IPS-18a (cell line): ENCODE data around the gene ELAVL2.

Experiments used
- H3K27ac ChIP-seq: one replicate; pipeline ENCODE4 v1.5.1; 2013; ENCODE audit warnings: low read length
- H3K27me3 ChIP-seq: one replicate; pipeline ENCODE4 v1.6.1; 2013; ENCODE audit warnings: mild to moderate bottlenecking, low read length; ENCODE audit not compliant: control insufficient read depth, insufficient read depth
- H3K36me3 ChIP-seq: one replicate; pipeline ENCODE4 v1.6.1; 2013; ENCODE audit warnings: low read depth, low read length; ENCODE audit not compliant: control insufficient read depth
- H3K4me1 ChIP-seq: one replicate; pipeline ENCODE4 v1.6.1; 2013; ENCODE audit warnings: low read depth, low read length; ENCODE audit not compliant: control insufficient read depth
- H3K4me3 ChIP-seq: one replicate; pipeline ENCODE4 v1.5.1; 2013; ENCODE audit warnings: low read length
- H3K9ac ChIP-seq: one replicate; pipeline ENCODE4 v1.6.1; 2013; ENCODE audit warnings: mild to moderate bottlenecking, low read length, moderate library complexity
- H3K9me3 ChIP-seq: one replicate; pipeline ENCODE4 v1.6.1; 2013; ENCODE audit warnings: low read depth, low read length; ENCODE audit not compliant: control insufficient read depth

Gene ELAVL2

DNA sequence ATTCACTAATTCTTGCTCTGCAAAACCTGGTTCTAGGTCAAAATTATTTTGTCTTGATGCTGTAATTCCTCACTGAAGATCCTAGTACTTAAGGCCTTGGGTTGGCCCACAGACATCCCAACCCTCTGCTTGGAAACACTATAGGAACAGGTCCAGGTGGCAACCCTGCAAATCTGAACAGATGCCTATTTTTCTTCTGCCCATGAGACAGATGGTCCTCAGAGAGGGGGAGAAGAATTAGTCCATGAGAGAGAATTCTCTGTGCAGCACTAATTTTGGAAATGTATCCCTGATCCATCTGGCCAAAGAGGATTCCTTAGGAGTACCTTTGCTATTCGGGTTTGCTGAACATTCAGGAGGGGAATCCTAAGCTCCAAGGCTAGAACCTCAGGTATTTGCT, 156.3 kb downstream of the ELAVL2 start:
- H3K4me1 ChIP-seq = no peaks in the 10 kb centered on the region
- H3K9ac ChIP-seq = no peak overlapping the region
- H3K27ac ChIP-seq = no peak overlapping the region
- no peaks in the 10 kb centered on the region for H3K27me3 ChIP-seq
- peaks cover 27% of the 10 kb centered on the region for H3K36me3 ChIP-seq
- H3K4me3 ChIP-seq = no peak overlapping the region
- H3K9me3 ChIP-seq = no peaks in the 10 kb centered on the region

GRCh38 chr9:23665635-23666034, 160.4 kb downstream of the ELAVL2 start:
- no peaks in the 10 kb centered on the region for H3K4me1 ChIP-seq
- H3K36me3 ChIP-seq = peaks cover 14% of the 10 kb centered on the region

GRCh38 chr9:23665051-23665450, 161.0 kb downstream of the ELAVL2 start:
- Histone ChIP-seq H3K36me3 (peaks cover 14% of the 10 kb centered on the region), H3K9ac (no peak overlapping the region), H3K9me3 (no peaks in the 10 kb centered on the region), H3K4me1 (peaks cover under 1% of the 10 kb centered on the region), H3K27me3 (no peaks in the 10 kb centered on the region), H3K27ac (no peak overlapping the region), H3K4me3 (no peak overlapping the region)

More at GRCh38 chr9:23665635-23666034, 160.4 kb downstream of the ELAVL2 start:
- Histone ChIP-seq H3K9me3 (no peaks in the 10 kb centered on the region), H3K27ac (no peak overlapping the region), H3K4me3 (no peak overlapping the region), H3K27me3 (no peaks in the 10 kb centered on the region), H3K9ac (no peak overlapping the region)

DNA sequence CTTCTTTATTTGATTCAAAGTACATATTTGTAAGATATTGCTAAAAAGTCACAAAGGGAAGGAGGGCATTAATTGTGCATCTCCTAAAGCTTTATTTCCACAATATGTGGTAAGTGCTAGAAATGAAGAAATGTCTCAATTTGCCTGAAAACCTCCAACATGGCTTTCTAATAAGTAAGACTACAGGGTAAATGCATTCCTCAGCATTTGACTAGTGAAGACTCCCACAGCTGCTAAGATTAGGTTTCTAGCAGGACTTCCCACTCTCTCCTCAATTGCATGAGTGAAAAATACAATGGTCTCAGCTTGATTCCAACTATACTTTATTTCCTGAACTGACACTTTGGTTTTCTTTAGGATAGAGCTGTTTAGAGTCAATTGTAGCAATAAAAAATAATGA, 162.1 kb downstream of the ELAVL2 start:
- H3K36me3 ChIP-seq = peaks cover 14% of the 10 kb centered on the region
- peaks cover 11% of the 10 kb centered on the region for H3K4me1 ChIP-seq
- H3K4me3 ChIP-seq = no peak overlapping the region
- H3K27me3 ChIP-seq = no peaks in the 10 kb centered on the region
- no peak overlapping the region for H3K27ac ChIP-seq
- no peaks in the 10 kb centered on the region for H3K9me3 ChIP-seq
- no peak overlapping the region for H3K9ac ChIP-seq

DNA sequence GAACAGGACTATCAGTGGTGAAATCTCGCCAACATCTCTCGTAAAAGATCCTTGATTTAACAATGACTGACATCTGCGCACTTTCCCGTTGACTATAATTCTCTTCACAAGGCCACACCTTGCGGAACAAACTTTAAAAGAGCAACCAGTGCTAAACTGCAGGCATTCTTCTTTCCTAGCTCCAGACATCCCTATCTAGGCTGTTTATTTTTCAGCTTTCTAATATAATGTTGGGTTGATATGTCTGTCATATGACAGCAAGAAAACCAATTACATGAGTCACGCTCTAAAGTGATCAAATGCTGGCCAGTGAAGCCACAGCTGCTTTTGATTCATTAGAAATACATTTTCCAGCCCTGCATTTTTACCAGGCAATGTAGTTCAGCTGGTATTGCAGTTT, 162.5 kb downstream of the ELAVL2 start:
- H3K9me3 ChIP-seq = no peaks in the 10 kb centered on the region
- peaks cover 14% of the 10 kb centered on the region for H3K36me3 ChIP-seq
- no peak overlapping the region for H3K27ac ChIP-seq
- no peak overlapping the region for H3K9ac ChIP-seq
- peaks cover 13% of the 10 kb centered on the region for H3K4me1 ChIP-seq
- no peaks in the 10 kb centered on the region for H3K27me3 ChIP-seq
- H3K4me3 ChIP-seq = no peak overlapping the region

- Histone ChIP-seq H3K27me3 (no peaks in the 10 kb centered on the region), H3K4me3 (no peak overlapping the region), H3K27ac (no peak overlapping the region), H3K9me3 (no peaks in the 10 kb centered on the region), H3K9ac (no peak overlapping the region), H3K36me3 (peaks cover 14% of the 10 kb centered on the region), H3K4me1 (peaks cover 13% of the 10 kb centered on the region)
Measured at GRCh38 chr9:23663125-23663524, 162.9 kb downstream of the ELAVL2 start.

- no peaks in the 10 kb centered on the region for H3K27me3 ChIP-seq
- no peak overlapping the region for H3K4me3 ChIP-seq
- H3K27ac ChIP-seq = no peak overlapping the region
- no peaks in the 10 kb centered on the region for H3K9me3 ChIP-seq
- H3K36me3 ChIP-seq = peaks cover 14% of the 10 kb centered on the region
- H3K9ac ChIP-seq = no peak overlapping the region
- H3K4me1 ChIP-seq = peaks cover 13% of the 10 kb centered on the region
Measured at GRCh38 chr9:23662320-23662719, 163.7 kb downstream of the ELAVL2 start.

GRCh38 chr9:23659346-23660006, 166.6 kb downstream of the ELAVL2 start:
- Histone ChIP-seq H3K36me3 (peaks cover 8% of the 10 kb centered on the region), H3K9me3 (no peaks in the 10 kb centered on the region), H3K27ac (no peak overlapping the region), H3K4me1 (peaks cover 13% of the 10 kb centered on the region), H3K27me3 (no peaks in the 10 kb centered on the region), H3K4me3 (no peak overlapping the region), H3K9ac (no peak overlapping the region)

DNA sequence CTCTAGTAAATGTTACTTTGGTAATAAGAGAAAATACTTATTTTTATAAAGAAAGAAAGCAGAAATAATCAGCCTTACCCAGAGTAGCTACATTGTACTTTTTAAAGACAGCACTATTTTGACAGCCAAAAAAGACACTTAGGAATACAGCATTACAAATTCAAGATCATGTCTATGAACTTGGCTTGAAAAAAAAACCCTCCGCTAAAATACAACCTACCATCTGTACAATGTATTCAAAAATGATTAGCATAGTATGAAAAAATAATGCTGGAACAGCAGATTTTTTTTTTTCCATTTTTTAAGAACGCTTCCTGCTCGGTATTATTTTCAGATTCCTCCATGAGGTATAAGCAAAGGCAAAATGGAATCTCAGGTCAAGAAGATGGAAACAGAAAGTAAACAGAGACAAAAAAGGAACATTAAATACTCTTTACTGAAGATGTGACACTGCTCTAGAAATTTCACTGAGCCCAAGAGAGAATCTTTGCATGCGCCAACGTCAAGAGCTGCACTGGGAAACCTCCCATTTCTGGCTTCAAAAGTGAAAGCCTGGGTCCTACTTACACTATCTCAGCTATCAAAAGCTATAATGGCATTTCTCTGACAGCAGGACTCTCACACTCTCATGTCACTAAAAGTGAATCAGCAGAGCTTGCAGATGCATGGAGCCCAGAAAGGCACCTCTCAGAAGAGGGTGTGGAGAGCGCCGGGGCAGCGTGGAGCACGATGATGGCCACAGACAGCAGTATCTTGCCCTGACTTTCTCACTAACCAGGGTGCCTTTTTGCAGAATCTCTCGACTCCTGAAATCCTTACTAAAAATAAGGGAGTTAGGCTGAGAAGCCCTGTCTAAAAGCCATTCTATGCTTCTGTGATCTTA, 167.4 kb downstream of the ELAVL2 start:
- peaks cover 11% of the 10 kb centered on the region for H3K36me3 ChIP-seq

DNA sequence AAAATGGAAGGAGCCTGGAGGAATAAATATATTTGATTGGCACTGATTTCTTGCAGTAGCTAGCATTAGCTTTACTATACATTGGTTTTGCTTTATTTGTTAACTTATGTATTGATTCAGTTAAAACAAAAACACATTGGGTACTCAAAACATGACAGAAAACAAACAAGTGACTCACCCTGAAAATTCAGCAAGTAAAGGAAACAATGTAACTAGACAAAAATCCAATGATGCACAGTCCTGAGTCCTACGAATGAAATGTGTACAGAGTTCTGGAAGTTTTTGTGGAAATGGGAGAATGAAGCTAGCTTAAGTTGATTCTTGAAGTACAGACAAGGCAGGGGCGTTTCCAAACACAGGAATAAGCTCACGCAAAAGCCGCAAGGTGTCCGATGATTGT, 175.0 kb downstream of the ELAVL2 start:
- no peak overlapping the region for H3K4me3 ChIP-seq
- H3K9ac ChIP-seq = no peak overlapping the region
- H3K27me3 ChIP-seq = no peaks in the 10 kb centered on the region
- no peak overlapping the region for H3K27ac ChIP-seq
- H3K4me1 ChIP-seq = no peaks in the 10 kb centered on the region
- peaks cover 19% of the 10 kb centered on the region for H3K36me3 ChIP-seq
- no peaks in the 10 kb centered on the region for H3K9me3 ChIP-seq

More for the DNA sequence above, 167.4 kb downstream of the ELAVL2 start:
- Histone ChIP-seq H3K4me3 (no peak overlapping the region), H3K9ac (no peak overlapping the region), H3K27ac (no peak overlapping the region), H3K27me3 (no peaks in the 10 kb centered on the region), H3K4me1 (peaks cover 13% of the 10 kb centered on the region), H3K9me3 (no peaks in the 10 kb centered on the region)

- Histone ChIP-seq H3K4me1 (no peaks in the 10 kb centered on the region), H3K9me3 (no peaks in the 10 kb centered on the region), H3K27me3 (no peaks in the 10 kb centered on the region), H3K36me3 (peaks cover 15% of the 10 kb centered on the region), H3K9ac (no peak overlapping the region), H3K4me3 (no peak overlapping the region), H3K27ac (no peak overlapping the region)
Measured at GRCh38 chr9:23648651-23649050, 177.4 kb downstream of the ELAVL2 start.
